Neural cell (in vitro differentiated cells): ENCODE data around the gene SRGAP3. TPM values are rescaled to one million over a fixed set of nuclear protein-coding genes. Genes with fewer than 3 reads are reported as not detected.

Experiments used
- H2AFZ ChIP-seq: fragments of 200-600, 300-800 bp; sonication (generic), shearing (Covaris generic); 2 replicates; pipeline ENCODE4 v1.6.0; 2014; ENCODE audit warnings: low read depth, mild to moderate bottlenecking, antibody characterized with exemption, low read length, moderate library complexity
- H3F3A ChIP-seq: fragments of 200-600 bp; shearing (Covaris generic); 2 replicates; pipeline ENCODE4 v1.6.1; 2016; ENCODE audit warnings: mild to moderate bottlenecking, moderate library complexity, mixed read lengths, antibody characterized with exemption, low read length; ENCODE audit not compliant: insufficient read depth, poor library complexity, severe bottlenecking
- H3K27ac ChIP-seq: fragments of 200-600, 300-800 bp; sonication (generic), shearing (Covaris generic); 2 replicates; pipeline ENCODE4 v1.5.1; 2014; ENCODE audit warnings: mild to moderate bottlenecking, low read length, moderate library complexity
- H3K27me3 ChIP-seq: fragments of 300-800, 200-600 bp; sonication (generic), shearing (Covaris generic); 2 replicates; pipeline ENCODE4 v1.6.0; 2014; ENCODE audit warnings: mild to moderate bottlenecking, low read depth, low read length, moderate library complexity; ENCODE audit not compliant: insufficient read depth
- H3K36me3 ChIP-seq: fragments of 300-800, 200-600 bp; sonication (generic), shearing (Covaris generic); 2 replicates; pipeline ENCODE4 v1.5.1; 2014; ENCODE audit warnings: mild to moderate bottlenecking, antibody characterized with exemption, low read length, moderate library complexity; ENCODE audit not compliant: insufficient read depth
- H3K4me2 ChIP-seq: fragments of 300-800, 200-600 bp; sonication (generic), shearing (Covaris generic); 2 replicates; pipeline ENCODE4 v1.6.0; 2014; ENCODE audit warnings: mild to moderate bottlenecking, low read length
- H3K4me3 ChIP-seq: fragments of 300-800, 200-600 bp; sonication (generic), shearing (Covaris generic); 2 replicates; pipeline ENCODE4 v1.5.1; 2014; ENCODE audit warnings: mild to moderate bottlenecking, low read length, moderate library complexity
- H3K79me2 ChIP-seq: fragments of 200-600 bp; shearing (Covaris generic); replicated peaks from 2 replicates; pipeline ENCODE4 v1.6.0; 2014; ENCODE audit warnings: mild to moderate bottlenecking, low read length, moderate library complexity; ENCODE audit not compliant: insufficient read depth
- H3K9ac ChIP-seq: fragments of 300-800, 200-600 bp; sonication (generic), shearing (Covaris generic); 2 replicates; pipeline ENCODE4 v1.6.1; 2016; ENCODE audit warnings: mild to moderate bottlenecking, low read length, mixed read lengths
- H3K9me2 ChIP-seq: fragments of 200-600 bp; shearing (Covaris generic); 2 replicates; pipeline ENCODE4 v1.6.1; 2016; ENCODE audit warnings: mild to moderate bottlenecking, low read length, mixed read lengths; ENCODE audit not compliant: insufficient read depth
- H3K9me3 ChIP-seq: fragments of 200-600, 300-800 bp; sonication (generic), shearing (Covaris generic); 2 replicates; pipeline ENCODE4 v1.6.1; 2016; ENCODE audit warnings: mild to moderate bottlenecking, mixed run types, low read length, moderate library complexity, mixed read lengths
- H4K20me1 ChIP-seq: fragments of 200-600 bp; shearing (Covaris generic); 2 replicates; pipeline ENCODE4 v1.6.1; 2016; ENCODE audit warnings: mild to moderate bottlenecking, mixed run types; ENCODE audit not compliant: insufficient read depth
- CTCF ChIP-seq: fragments of 450-650 bp; IDR thresholded peaks from 2 replicates; pipeline ENCODE4 v1.5.1; 2014; ENCODE audit warnings: antibody characterized with exemption, mild to moderate bottlenecking, moderate library complexity; ENCODE audit not compliant: poor library complexity, severe bottlenecking
- EP300 ChIP-seq: fragments of 450-650 bp; conservative IDR thresholded peaks from 2 replicates; pipeline ENCODE4 v1.6.1; 2014; ENCODE audit warnings: antibody characterized with exemption, mild to moderate bottlenecking, moderate library complexity; ENCODE audit not compliant: poor library complexity, severe bottlenecking
- EZH2 ChIP-seq: fragments of 200-600, 300-800 bp; shearing (Covaris generic), sonication (generic); IDR thresholded peaks from 2 replicates; pipeline ENCODE4 v1.6.1; 2014; ENCODE audit warnings: antibody characterized with exemption, low read length, borderline replicate concordance, mild to moderate bottlenecking; ENCODE audit not compliant: insufficient read depth, poor library complexity, severe bottlenecking
- MXI1 ChIP-seq: fragments of 450-650 bp; conservative IDR thresholded peaks from 2 replicates; pipeline ENCODE4 v1.6.1; 2014; ENCODE audit warnings: antibody characterized with exemption, mild to moderate bottlenecking; ENCODE audit not compliant: poor library complexity, severe bottlenecking
- POLR2AphosphoS5 ChIP-seq: IDR thresholded peaks from 2 replicates; pipeline ENCODE4 v1.6.1; 2012
- RAD21 ChIP-seq: fragments of 450-650 bp; conservative IDR thresholded peaks from 2 replicates; pipeline ENCODE4 v1.6.1; 2014; ENCODE audit warnings: antibody characterized with exemption, mild to moderate bottlenecking, moderate library complexity
- REST ChIP-seq: IDR thresholded peaks from 2 replicates; pipeline ENCODE4 v1.6.1; 2012; ENCODE audit warnings: borderline replicate concordance
- SMC3 ChIP-seq: fragments of 450-650 bp; conservative IDR thresholded peaks from 2 replicates; pipeline ENCODE4 v1.6.1; 2014; ENCODE audit warnings: antibody characterized with exemption, mild to moderate bottlenecking, moderate library complexity; ENCODE audit not compliant: poor library complexity
- TAF1 ChIP-seq: IDR thresholded peaks from 2 replicates; pipeline ENCODE4 v1.6.1; 2012; ENCODE audit warnings: low read depth
- polyA plus RNA-seq: library from polyadenylated mRNA; depleted of rRNA; stranded (reverse); fragments of >200 nt; gene quantifications from 2 replicates; pipeline ENCODE4 v1.2.3, GENCODE V29; 2014

SRGAP3 gene
- polyA plus RNA-seq, 1 donor from 2014 or later = 31.5 TPM

- no peak overlapping the region for H3K9ac ChIP-seq
These were observed 4.8 kb downstream of the SRGAP3 start for GRCh38 chr3:9244495-9245183.

GRCh38 chr3:9241956-9242355 lies 7.5 kb downstream of the SRGAP3 start:
- H3K79me2 ChIP-seq = peaks cover 88% of the 10 kb centered on the region
- no peaks in the 10 kb centered on the region for H3K9me3 ChIP-seq
- H3K36me3 ChIP-seq = no peaks in the 10 kb centered on the region
- peaks cover 9% of the 10 kb centered on the region for H4K20me1 ChIP-seq
- no peak overlapping the region for H2AFZ ChIP-seq
- H3F3A ChIP-seq = no peaks in the 10 kb centered on the region
- H3K9me2 ChIP-seq = no peaks in the 10 kb centered on the region
- no peak overlapping the region for H3K9ac ChIP-seq
- no peak overlapping the region for H3K4me2 ChIP-seq
- H3K27me3 ChIP-seq = no peaks in the 10 kb centered on the region
- TF ChIP-seq EP300 (no peak), MXI1 (no peak), REST (no peak), SMC3 (no peak), POLR2AphosphoS5 (no peak), RAD21 (no peak), EZH2 (no peak), TAF1 (no peak), CTCF (no peak)
- H3K27ac ChIP-seq = no peak overlapping the region
- H3K4me3 ChIP-seq = no peak overlapping the region

More at GRCh38 chr3:9244495-9245183, 4.8 kb downstream of the SRGAP3 start:
- H3K79me2 ChIP-seq = peaks cover 89% of the 10 kb centered on the region
- peaks cover 9% of the 10 kb centered on the region for H4K20me1 ChIP-seq
- peak overlapping the region; percentile 91 for H3K4me2 ChIP-seq
- TF ChIP-seq EZH2 = no peak
- no peak for TF ChIP-seq RAD21
- no peak for TF ChIP-seq SMC3
- TF ChIP-seq MXI1 = no peak
- TF ChIP-seq CTCF = no peak
- no peak for TF ChIP-seq TAF1
- TF ChIP-seq EP300 = no peak
- TF ChIP-seq POLR2AphosphoS5 = no peak
- H3K4me3 ChIP-seq = peak overlapping the region; percentile 69
- H3F3A ChIP-seq = no peaks in the 10 kb centered on the region
- H3K27ac ChIP-seq = no peak overlapping the region
- no peaks in the 10 kb centered on the region for H3K27me3 ChIP-seq
- H3K9me2 ChIP-seq = no peaks in the 10 kb centered on the region
- H2AFZ ChIP-seq = no peak overlapping the region
- no peaks in the 10 kb centered on the region for H3K36me3 ChIP-seq
- no peaks in the 10 kb centered on the region for H3K9me3 ChIP-seq
